GM12801 (cell line): ENCODE data around the gene AAR2.

Source experiments
- CTCF ChIP-seq: IDR thresholded peaks from one replicate; pipeline ENCODE4 v1.5.1; 2011; ENCODE audit warnings: control low read depth; ENCODE audit not compliant: insufficient read length; ENCODE audit errors: extremely low read depth

AAR2 gene

GRCh38 chr20:36261389-36262105 lies 25.3 kb downstream of the AAR2 start:
- no peak for TF ChIP-seq CTCF

GRCh38 chr20:36262440-36262839 lies 26.2 kb downstream of the AAR2 start:
- no peak for TF ChIP-seq CTCF

GRCh38 chr20:36264426-36265246 lies 28.4 kb downstream of the AAR2 start:
- TF ChIP-seq CTCF, result no peak

GRCh38 chr20:36266189-36266588 lies 29.9 kb downstream of the AAR2 start:
- TF ChIP-seq CTCF, result no peak

GRCh38 chr20:36267605-36268381 lies 31.5 kb downstream of the AAR2 start:
- TF ChIP-seq CTCF, result no peak

- no peak for TF ChIP-seq CTCF
Observed at GRCh38 chr20:36268440-36269342, 32.4 kb downstream of the AAR2 start.
